Peyer's patch (tissue), 4 donors: Measurements from ENCODE around the gene RNF157. TPM values are rescaled to one million over a fixed set of nuclear protein-coding genes. Genes with fewer than 3 reads are reported as not detected.
A peak's percentile ranks its signal among the peaks of the same experiment; 100 is the strongest.
"Not testable (repeated sequence)": the region's sequence is repeated elsewhere in the genome, so short reads cannot be mapped to it uniquely, and the experiment has no call there.

Source experiments
- DNase-seq, 3 donors: peaks; one replicate each; pipeline ENCODE4 v3.0.0-alpha.2; 2017 to 2019
- H3K27ac ChIP-seq, 4 donors: fragments of 200-600 bp; sonication (generic); one replicate each; pipeline ENCODE4 v1.5.1; 2016 to 2019
- H3K27me3 ChIP-seq, 2 donors: fragments of 200-600 bp; sonication (generic); one replicate each; pipeline ENCODE4 v1.5.1; 2019
- H3K36me3 ChIP-seq, 3 donors: fragments of 200-600 bp; sonication (generic); one replicate each; pipeline ENCODE4 v1.5.1; 2016 to 2019
- H3K4me1 ChIP-seq, 4 donors: fragments of 200-600 bp; sonication (generic); one replicate each; pipeline ENCODE4 v1.5.1; 2016 to 2019
- H3K4me3 ChIP-seq, 4 donors: fragments of 200-600 bp; sonication (generic); 1 replicate in 3 of 4; 2 replicates in 1 of 4; pipeline ENCODE4 v1.5.1; 2016 to 2019; ENCODE audit warnings: mild to moderate bottlenecking in 1 of 4
- H3K9me3 ChIP-seq, 4 donors: fragments of 200-600 bp; sonication (generic); one replicate each; pipeline ENCODE4 v1.5.1; 2016 to 2019; ENCODE audit warnings: mild to moderate bottlenecking in 1 of 4
- POLR2A ChIP-seq, 2 donors: fragments of 450-650 bp; IDR thresholded peaks; one replicate each; pipeline ENCODE4 v1.5.1; 2017; ENCODE audit warnings: antibody characterized with exemption in 2 of 2, mild to moderate bottlenecking in 2 of 2, moderate library complexity in 2 of 2
- total RNA-seq, 4 donors: library from RNA; depleted of rRNA; stranded (reverse); fragments of >200 nt; gene quantifications; one replicate each; pipeline ENCODE4 v1.1.0, GENCODE V29; 2016
- TF ChIP-seq, protein P1 (sequence below), 6 experiments: fragments of 450-650 bp in 4 of 6; fragments of 200-600 bp in 2 of 6; sonication (generic) in 1 of 6; IDR thresholded peaks; one replicate each; pipeline ENCODE4 v1.5.1; 2017 to 2019; ENCODE audit warnings: antibody characterized with exemption in 6 of 6, mild to moderate bottlenecking in 3 of 6, moderate library complexity in 1 of 6

The RNF157 gene
- total RNA-seq, 4 donors from 2014 or later: 73.4 to 115 (median 106) TPM

DNA sequence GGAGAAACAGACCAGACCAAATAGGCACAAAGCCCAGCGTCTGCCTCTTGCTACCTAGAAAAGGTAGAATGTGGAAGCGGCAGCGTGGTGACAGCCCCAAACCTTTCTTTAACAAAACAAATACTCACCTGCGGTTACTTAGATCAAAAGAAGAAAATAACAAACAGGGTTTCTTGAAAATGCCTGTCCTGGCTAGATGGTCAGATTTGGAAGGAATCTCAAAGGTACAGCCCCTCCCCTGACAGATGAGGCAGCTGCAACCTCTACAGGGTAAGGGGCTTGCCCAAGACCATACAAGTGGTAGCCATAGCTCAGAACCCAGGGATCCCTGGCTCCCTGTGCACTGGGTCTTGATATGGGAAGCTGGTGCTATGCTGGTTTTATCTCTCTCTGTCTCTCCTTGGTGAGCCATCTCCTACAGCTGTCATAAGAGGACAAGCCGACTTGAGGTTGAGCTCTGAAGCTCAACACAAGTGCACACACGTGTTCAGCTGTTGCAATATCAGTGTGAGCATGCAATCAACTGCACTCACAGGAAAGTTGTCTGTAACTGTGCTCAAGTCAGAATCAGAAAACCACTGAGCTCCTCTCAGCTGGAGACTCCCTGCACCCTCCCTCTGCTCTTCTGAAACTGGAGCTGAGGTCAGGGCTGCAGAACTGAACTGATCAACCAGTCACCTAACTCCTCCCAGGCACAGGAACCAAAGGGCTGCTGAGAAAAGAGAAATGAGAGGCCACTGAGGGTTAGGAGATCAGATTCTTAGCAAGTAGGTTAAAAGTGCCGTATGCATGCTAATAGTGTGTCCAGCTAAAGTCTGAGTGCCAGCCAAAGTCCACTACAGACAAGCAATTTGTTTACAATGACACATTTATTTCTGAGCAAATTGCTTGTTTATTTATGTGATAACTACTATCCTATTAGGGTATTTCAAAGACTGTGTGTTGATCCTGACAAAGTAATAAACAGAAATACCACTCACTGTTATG is 6.1 kb upstream of the RNF157 start:
- Histone ChIP-seq H3K36me3 (no peaks in the 10 kb centered on the region), H3K4me3 (peak overlapping the region in 1 of 4 donors; percentile 12), H3K27me3 (no peaks in the 10 kb centered on the region), H3K9me3 (no peaks in the 10 kb centered on the region), H3K27ac (peak overlapping the region; percentile 47 to 90 (median 66)), H3K4me1 (peaks cover under 1 to 43% (median 14%) of the 10 kb centered on the region in 4 donors)
- peak in 2 of 3 donors; percentile 59 to 82 for DNase-seq
- peak; percentile 58 to 80 for TF ChIP-seq POLR2A (IDR thresholded peaks at IDR 0.05)
- TF ChIP-seq, protein P1, sequence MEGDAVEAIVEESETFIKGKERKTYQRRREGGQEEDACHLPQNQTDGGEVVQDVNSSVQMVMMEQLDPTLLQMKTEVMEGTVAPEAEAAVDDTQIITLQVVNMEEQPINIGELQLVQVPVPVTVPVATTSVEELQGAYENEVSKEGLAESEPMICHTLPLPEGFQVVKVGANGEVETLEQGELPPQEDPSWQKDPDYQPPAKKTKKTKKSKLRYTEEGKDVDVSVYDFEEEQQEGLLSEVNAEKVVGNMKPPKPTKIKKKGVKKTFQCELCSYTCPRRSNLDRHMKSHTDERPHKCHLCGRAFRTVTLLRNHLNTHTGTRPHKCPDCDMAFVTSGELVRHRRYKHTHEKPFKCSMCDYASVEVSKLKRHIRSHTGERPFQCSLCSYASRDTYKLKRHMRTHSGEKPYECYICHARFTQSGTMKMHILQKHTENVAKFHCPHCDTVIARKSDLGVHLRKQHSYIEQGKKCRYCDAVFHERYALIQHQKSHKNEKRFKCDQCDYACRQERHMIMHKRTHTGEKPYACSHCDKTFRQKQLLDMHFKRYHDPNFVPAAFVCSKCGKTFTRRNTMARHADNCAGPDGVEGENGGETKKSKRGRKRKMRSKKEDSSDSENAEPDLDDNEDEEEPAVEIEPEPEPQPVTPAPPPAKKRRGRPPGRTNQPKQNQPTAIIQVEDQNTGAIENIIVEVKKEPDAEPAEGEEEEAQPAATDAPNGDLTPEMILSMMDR (IDR thresholded peaks at IDR 0.05): no peak

GRCh38 chr17:76244721-76245120 is 4.4 kb upstream of the RNF157 start:
- H3K9me3 ChIP-seq, H3K27ac ChIP-seq, H3K27me3 ChIP-seq, DNase-seq, H3K36me3 ChIP-seq, H3K4me3 ChIP-seq: not testable (repeated sequence)
- H3K4me1 ChIP-seq: peaks cover 8 to 47% (median 18%) of the 10 kb centered on the region in 4 donors

- TF ChIP-seq, protein P1 (IDR thresholded peaks at IDR 0.05): no peak
- TF ChIP-seq POLR2A (IDR thresholded peaks at IDR 0.05): no peak
- no peaks in the 10 kb centered on the region for H3K36me3 ChIP-seq
- DNase-seq: no peak
- H3K9me3 ChIP-seq: no peaks in the 10 kb centered on the region
- H3K27me3 ChIP-seq: no peaks in the 10 kb centered on the region
- H3K4me3 ChIP-seq: no peak overlapping the region
- peaks cover 9 to 45% (median 18%) of the 10 kb centered on the region in 4 donors for H3K4me1 ChIP-seq
- H3K27ac ChIP-seq: no peak overlapping the region
These were observed 3.8 kb upstream of the RNF157 start for GRCh38 chr17:76243826-76244679.

DNA sequence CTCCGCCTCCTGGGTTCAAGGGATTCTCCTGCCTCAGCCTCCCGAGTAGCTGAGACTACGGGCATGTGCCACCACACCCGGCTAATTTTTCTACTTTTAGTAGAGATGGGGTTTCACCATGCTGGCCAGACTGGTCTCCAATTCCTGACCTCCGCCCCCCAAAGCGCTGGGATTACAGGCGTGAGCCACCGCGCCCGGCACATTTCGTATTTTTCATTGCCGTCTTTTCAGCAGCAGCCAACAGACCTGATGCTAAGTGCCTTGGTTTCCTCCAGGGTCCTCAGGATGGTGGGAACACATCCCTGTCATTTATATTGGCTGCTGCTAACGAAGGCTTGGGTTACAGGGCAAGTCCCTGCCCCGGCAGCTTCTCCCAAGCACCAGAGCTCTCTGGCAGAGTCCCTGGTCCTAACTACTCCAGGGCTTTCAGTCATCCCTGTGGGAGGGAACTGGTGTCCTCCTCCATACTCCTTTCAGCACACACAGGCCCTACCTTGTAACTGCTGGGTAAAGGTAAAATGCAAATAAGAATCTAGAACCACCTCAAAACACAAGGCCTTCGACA is 1.5 kb upstream of the RNF157 start:
- no peaks in the 10 kb centered on the region for H3K27me3 ChIP-seq
- no peak for DNase-seq
- H3K4me1 ChIP-seq: peaks cover 9 to 35% (median 15%) of the 10 kb centered on the region in 4 donors
- peak overlapping the region in 1 of 4 donors; percentile 66 for H3K27ac ChIP-seq
- no peaks in the 10 kb centered on the region for H3K36me3 ChIP-seq
- peak overlapping the region in 2 of 4 donors; percentile 77 to 87 for H3K4me3 ChIP-seq
- no peak for TF ChIP-seq POLR2A (IDR thresholded peaks at IDR 0.05)
- TF ChIP-seq, protein P1 (IDR thresholded peaks at IDR 0.05): no peak
- H3K9me3 ChIP-seq: no peaks in the 10 kb centered on the region

GRCh38 chr17:76241204-76241538 is 878 bp upstream of the RNF157 start:
- TF ChIP-seq, protein P1 (IDR thresholded peaks at IDR 0.05): no peak
- TF ChIP-seq POLR2A (IDR thresholded peaks at IDR 0.05): no peak
- no peaks in the 10 kb centered on the region for H3K9me3 ChIP-seq
- no peaks in the 10 kb centered on the region for H3K27me3 ChIP-seq
- H3K4me1 ChIP-seq: peaks cover 9 to 29% (median 10%) of the 10 kb centered on the region in 4 donors
- H3K4me3 ChIP-seq: peak overlapping the region; percentile 47 to 87 (median 63)
- H3K36me3 ChIP-seq: no peaks in the 10 kb centered on the region
- peak overlapping the region; percentile 55 to 91 (median 64) for H3K27ac ChIP-seq
- peak in 1 of 3 donors; percentile 61 for DNase-seq
